Measurements from ENCODE around the gene C1D.
"Not testable (repeated sequence)": the region's sequence is repeated elsewhere in the genome, so short reads cannot be mapped to it uniquely, and the experiment has no call there.

C1D gene

DNA sequence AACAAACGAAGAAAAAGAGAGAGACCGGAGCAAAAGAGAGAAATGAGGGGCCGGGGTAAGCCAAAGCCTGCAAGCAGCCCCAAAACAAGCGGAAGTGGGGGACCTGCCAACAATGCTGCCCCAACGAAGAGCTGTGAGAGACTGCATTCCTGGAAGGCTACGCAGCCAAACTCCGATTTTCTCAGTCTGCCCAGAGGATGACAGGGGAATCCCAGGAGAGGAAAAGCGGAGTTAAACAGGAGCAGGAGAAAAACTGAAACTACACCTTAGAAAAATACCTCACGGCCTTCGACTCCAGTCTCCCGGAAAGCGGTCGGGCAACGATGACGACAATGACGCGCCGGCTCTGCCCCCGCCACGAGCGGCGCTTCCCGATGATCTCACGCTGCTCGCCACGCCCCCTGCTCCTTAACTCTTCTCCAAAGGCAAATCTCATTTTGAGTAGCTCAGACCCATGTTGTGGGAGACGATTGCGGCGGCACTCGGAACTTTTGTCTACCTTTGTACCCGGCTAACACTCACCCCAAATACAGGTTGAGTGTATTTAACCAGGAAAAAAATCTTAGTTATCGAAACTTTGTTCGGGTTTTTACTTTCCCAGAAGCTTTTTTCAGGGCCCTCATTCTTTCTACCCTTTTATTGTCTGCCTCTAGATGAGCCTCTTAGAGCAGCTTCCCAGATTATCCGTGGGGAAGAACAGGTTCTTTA, at the start of gene C1D:
Gene C1D (minus strand): TSS at position 325 of the 708 bp plus-strand sequence. CDS start 15,694 bp downstream, outside the sequence.
- DNase-seq (ENCODE audit: low read depth), result peak; percentile 86

- no peak for DNase-seq (ENCODE audit: low read depth)
Measured at GRCh38 chr2:68110102-68110501, 47.3 kb upstream of the C1D start.

GRCh38 chr2:68108120-68108519, 45.3 kb upstream of the C1D start:
- no peak for DNase-seq (ENCODE audit: low read depth)

- DNase-seq (ENCODE audit: low read depth), result no peak
Measured at GRCh38 chr2:68107475-68107874, 44.7 kb upstream of the C1D start.

DNA sequence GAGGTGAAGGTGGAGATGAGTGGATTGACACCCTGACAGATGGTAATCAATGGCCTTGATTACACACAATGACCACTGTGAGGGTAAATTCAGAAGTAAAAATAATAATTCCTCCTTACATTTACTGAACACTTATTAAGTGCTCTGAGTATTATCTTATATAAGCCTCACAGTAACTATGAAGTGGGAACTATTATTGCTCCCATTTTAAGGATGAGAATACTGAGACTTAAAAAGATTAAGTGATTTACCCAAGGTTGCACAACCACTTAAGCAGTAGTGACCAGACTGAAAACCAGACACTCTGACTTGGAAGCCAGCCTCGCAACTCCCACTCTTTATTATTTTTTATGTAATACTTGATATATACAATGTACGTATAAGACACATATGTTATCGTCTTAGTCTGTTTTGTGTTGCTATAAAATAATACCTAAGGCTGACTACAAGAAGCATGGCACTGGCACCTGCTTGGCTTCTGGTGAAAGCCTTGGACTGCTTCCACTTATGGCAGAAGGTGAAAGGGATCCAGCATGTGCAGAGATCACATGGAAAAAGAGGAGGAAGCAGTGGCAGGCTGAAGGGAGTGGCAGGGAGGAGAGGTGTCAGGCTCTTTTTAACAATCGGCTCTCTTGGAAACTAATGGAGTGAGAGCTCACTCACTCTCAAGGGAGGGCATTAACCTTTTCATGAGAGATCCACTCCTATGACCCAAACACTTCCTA, 41.5 kb upstream of the C1D start:
- no peak for DNase-seq (ENCODE audit: low read depth)

GRCh38 chr2:68103709-68104055, 40.9 kb upstream of the C1D start:
- no peak for DNase-seq (ENCODE audit: low read depth)

DNA sequence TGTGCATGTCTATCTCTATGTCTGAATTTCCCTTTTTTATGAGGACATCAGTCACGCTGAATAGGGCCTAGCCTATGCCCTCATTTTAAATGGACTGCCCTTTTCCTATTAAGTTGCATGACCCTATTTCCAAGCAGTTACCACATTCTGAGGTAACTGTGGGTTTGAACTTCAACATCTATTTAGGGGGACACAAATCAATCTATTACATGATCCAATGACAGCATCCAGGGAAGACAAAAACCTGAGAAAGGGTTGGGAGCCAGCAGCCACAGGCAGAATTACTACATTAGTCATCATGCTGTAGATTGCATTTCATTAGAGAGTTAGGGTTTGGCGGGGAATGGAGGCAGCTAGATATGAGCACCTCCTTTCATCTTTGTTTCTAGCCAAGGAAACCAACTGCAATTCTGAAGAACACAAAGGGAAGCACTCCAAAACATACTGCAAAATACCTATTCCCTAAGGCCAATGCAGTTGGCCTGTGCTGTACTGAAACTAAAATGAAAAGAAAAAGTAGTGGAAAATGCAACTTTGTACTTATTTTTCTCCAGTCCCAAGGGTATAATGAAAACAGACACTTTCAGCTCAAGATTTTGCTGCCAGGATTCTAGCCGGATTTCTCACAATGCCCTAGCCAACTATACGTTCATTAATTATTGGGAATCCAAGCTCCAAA, 40.4 kb upstream of the C1D start:
- DNase-seq (ENCODE audit: low read depth), result no peak

DNA sequence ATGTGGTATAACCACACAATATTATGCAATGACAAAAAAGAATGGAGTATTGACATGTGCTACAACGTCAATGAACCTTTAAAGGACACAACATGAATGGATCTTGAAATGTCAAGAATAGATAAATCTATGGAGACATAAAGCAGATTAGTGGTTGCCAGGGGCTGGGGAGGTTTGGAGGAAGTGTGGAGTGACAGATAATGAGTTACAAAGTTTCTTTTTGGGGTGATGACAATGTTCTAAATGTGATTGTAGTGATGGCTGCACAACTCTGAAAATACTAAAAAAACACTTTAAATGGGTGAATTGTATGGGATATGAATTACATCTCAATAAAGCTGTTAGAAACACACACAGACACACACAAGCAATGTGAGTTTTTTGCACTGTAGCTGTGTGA, 37.4 kb upstream of the C1D start:
- no peak for DNase-seq (ENCODE audit: low read depth)

DNA sequence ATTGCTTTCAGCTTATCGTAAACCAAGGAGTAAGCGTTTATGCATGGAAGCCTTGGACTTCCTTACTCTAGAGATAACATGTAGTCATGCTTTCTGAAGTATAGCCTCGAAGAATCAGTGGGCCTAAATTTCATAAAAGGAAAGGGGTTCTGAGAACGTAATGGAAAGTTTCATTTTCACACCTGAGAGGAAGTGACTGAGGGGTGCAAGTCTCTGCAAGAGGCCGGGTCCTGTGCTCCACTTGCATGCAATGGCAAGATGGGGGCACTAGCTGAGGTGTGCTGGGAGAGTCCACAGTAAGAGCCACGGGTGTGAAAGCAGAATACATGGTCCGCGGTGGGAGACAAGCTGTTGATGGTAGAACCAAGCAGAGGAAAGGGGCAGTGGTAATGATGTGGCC, 36.5 kb upstream of the C1D start:
- no peak for DNase-seq (ENCODE audit: low read depth)

GRCh38 chr2:68098291-68098797, 35.5 kb upstream of the C1D start:
- no peak for DNase-seq (ENCODE audit: low read depth)

- DNase-seq (ENCODE audit: low read depth), result no peak
Measured at GRCh38 chr2:68094111-68094510, 31.3 kb upstream of the C1D start.

GRCh38 chr2:68093634-68094033, 30.8 kb upstream of the C1D start:
- DNase-seq (ENCODE audit: low read depth), result no peak

DNA sequence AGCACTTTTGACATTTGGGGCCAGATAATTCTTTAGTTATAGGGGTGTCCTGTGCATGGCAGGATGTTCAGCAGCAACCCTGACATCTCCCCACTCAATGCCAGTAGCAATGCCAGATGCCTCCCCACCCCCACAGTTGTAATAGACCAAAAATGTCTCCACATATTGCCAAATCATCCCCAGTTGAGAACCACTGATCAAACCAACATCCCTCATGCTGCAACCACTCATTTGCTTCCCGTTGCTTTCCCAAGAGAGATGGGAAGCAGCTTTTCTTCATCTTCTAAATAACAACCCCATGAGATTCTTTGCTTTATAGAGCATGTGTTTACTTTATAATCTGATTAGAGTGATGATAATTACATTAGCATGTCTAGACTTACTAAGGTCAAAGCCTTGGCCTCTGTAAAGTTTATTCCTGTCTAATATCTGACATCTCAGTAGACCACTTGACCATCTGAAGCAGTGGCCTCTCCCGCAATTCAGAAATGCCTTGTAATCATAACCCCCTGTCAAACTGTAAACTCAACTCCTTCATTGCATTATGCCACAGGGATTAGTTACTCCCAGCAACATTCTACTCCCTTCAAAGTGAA, 28.7 kb upstream of the C1D start:
- DNase-seq (ENCODE audit: low read depth), result no peak

GRCh38 chr2:68089961-68090360, 27.2 kb upstream of the C1D start:
- DNase-seq (ENCODE audit: low read depth), result no peak

DNA sequence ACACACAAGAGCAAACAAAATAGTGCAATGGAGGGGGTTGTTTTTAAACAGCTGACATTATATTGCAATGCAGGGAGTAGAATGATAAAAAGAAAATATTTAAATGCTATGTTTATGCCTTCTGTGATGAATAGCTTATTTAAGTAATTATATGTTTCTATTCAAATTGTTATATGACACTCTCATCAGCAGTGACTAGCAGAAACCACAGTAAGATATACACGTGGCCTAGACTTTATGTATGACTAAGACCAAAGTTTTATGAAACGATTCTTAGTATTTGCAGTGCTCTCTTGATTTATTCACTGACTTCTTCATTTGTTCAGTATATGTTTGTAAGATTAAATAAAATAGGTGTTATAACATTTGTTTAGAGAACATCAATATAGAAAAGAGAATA, 26.1 kb upstream of the C1D start:
- no peak for DNase-seq (ENCODE audit: low read depth)

- DNase-seq (ENCODE audit: low read depth), result no peak
Measured at GRCh38 chr2:68086166-68086565, 23.4 kb upstream of the C1D start.

- DNase-seq (ENCODE audit: low read depth), result no peak
Measured at GRCh38 chr2:68083346-68083745, 20.5 kb upstream of the C1D start.

DNA sequence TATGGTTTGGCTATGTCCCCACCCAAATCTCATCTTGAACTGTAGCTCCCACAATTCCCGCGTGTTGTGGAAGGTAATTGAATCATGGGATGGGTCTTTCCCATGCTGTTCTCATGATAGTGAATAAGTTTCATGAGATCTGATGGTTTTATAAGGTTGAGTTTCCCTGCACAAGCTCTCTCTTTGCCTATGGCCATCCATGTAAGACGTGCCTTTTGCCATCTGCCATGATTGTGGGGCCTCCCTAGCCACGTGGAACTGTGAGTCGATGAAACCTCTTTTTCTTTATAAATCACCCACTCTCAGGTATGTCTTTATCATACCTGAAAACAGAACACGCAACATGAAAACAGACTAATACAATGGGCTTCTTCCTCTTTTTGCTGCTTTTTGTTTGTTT, 11.2 kb upstream of the C1D start:
- no peak for DNase-seq (ENCODE audit: low read depth)

GRCh38 chr2:68063797-68064646, 1.2 kb upstream of the C1D start:
- not testable (repeated sequence) for DNase-seq (ENCODE audit: low read depth)

DNA sequence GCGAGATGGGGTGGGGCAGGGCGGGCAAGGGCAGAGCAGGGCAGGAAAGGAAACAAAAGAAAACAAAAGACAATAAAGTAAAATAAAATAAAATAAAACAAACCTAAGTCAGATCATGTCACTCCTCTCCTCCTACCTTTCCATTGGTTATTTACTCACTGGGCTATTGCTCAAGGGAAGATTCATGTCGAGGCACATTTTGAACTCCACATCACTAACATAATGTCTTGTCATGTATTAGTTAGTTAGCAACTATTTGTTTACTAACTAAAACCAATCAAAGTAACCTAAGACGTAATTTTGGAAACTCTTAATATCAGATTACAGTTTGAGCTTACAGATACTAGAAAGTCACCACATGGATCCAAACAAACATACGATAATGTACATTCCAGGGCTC, 2.2 kb downstream of the C1D start:
- DNase-seq (ENCODE audit: low read depth), result no peak

GRCh38 chr2:68059784-68060525, 2.8 kb downstream of the C1D start:
- DNase-seq (ENCODE audit: low read depth), result no peak
